Activated naive CD4-positive, alpha-beta T cell treated with anti-CD3 and anti-CD28 coated beads, Interleukin-2, amount 50 U/mL, for 16 hours (primary cell): ENCODE data around the gene SUCLA2.
"Not testable (repeated sequence)": the region's sequence is repeated elsewhere in the genome, so short reads cannot be mapped to it uniquely, and the experiment has no call there.

Experiments
- DNase-seq: peaks from one replicate; pipeline ENCODE4 v3.0.0-alpha.2; 2020

Gene SUCLA2

DNA sequence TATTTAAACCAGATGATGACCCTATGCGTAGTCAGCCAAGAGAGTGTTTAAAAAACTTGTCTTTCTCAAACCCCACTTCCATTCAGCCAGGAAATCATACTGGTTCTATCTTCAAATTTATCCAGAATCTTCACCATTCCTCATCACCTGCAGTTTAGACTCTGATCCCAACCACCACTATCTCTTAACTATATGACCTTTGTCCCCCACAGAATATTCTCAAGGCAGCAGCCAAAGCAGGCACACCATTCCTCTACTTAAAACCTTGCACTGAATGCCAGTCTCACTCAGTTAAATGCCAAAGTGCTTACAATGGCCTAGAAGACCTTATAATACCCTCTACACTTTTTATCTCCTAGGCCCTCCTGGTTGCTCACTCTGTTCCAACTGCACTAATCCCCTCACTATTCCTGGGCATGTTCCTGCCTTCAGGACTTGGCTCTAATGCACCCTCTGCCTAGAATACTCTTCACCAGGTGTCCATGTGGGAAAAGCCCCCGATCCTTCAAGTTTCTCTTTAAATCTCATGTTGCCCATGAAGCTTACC lies 10.1 kb downstream of the SUCLA2 start:
- no peak for DNase-seq

DNA sequence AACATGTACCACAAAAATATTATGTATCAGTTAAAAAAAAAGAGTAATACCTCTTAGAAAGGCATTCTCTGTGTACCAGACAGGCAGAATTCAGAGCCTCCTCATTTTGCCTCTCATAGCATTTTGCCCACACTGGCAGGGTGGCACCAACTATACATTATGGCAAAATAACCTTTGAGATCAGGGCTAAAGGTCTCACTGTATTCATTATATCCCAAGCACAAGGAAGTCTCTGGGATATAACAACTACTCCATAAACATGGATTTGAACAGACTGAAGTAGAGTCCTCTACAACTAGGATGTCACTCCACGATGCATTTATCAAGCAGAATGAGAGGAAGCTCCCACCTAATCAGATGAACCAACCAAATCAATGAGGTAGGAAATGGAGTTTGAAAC lies 10.6 kb downstream of the SUCLA2 start:
- DNase-seq = no peak

DNA sequence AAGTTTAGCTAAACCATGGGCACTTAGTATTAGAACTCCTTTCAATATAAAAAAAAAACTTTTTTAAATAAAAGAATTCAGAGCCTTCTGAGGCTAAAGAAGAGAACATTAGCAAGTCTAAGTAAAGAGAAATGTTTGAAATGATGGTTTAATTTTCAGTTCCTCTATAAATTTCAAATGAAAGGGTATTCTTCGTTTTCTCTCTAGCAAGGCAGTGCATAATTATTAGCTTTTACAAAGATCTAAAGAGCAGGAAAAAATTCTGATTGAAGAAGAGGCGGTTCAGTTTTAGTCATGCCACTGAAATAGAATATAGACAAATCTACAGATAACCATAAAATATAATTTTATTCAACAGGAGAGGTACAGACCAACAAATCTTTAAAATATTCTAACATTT lies 18.0 kb downstream of the SUCLA2 start:
- no peak for DNase-seq

DNA sequence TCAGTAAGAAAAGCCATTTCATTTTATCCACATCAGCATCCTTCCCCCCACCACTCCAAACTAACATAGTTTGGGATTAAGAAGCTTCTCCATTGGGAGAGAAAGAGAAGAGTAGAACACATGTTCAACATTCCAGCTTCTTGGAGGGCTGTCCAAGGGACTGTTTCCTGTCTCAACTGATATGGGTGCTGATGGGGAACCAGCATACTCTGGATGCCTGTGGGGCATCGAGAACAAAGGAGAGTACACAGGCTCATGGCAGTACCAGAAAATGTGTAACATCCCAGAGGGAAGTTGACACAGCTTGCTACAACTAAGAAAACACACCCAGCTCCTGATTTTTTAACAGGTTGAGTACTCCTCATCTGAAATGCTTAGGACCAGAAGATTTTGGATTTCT lies 24.7 kb downstream of the SUCLA2 start:
- DNase-seq = no peak

DNA sequence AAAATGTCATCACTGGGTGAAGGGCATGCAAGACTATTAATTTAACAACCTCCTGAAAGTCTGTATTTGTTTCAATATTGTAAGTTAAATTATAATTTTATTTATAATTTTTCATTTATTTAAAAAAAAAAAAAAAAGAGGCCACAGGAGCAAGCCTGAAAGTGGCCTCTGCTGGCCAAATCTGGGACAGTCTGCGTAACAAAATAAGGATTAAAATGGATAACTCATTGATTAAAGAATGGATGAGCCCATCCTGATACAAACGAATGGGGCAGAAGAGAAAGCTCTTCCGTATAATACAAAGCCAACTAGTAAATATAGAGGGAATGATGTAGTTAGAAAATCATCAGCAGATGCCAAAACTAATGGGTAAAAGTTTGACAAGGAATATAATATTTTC lies 36.2 kb downstream of the SUCLA2 start:
- no peak for DNase-seq

DNA sequence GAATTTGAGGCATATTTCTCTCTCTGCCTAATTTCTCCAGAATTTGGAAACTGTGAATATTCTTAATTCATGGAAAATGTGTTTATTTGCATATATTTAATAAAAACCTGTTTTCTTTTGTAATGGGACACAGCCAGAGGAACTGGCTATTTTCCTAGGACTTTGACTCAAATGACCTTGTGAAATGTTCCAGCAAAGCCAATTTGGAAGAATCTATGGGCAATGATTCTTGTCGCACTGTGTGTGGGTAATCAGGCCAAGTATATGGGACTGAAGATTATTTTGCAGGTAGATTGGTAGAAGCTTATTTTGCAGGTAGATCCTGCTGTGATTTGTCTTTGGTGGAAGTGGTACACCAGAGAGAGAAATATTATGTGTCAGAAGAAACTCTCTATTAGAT lies 38.8 kb downstream of the SUCLA2 start:
- no peak for DNase-seq

DNA sequence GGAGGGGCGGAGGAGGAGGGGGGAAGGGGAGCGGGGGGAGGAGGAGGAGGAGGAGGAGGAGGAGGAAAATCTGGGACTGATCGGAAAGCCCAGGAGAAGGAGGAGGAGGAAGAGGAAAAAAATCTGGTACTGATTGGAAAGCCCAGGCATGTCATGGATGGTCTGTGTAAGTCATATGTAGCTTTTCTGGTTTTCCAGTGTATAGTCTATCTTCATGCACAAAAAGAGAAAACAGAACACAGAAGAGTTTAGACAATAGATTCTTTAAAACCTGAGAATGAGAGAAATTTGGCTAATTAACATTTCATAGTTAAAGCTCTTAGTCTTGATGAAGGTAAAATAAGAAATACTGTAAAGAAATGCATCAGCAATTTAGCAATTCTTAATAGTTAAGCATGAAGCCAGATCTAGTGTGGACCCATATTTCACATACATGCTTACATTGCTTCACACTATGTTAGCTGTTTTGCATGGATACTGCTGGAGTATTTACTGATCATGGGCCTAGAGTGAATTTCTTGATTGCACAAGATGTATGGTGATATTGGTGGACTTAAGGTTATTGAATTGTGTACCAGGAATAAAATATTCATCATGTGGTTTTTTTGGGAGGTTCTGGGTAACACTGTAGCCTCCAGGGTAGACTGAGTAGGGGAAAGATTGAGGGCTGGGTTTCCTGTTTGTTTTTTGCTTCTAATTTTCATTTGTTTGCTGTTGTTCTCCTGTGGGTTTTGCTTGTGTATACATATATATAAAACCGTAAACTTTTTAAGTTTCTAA lies 41.4 kb downstream of the SUCLA2 start:
- DNase-seq = no peak

DNA sequence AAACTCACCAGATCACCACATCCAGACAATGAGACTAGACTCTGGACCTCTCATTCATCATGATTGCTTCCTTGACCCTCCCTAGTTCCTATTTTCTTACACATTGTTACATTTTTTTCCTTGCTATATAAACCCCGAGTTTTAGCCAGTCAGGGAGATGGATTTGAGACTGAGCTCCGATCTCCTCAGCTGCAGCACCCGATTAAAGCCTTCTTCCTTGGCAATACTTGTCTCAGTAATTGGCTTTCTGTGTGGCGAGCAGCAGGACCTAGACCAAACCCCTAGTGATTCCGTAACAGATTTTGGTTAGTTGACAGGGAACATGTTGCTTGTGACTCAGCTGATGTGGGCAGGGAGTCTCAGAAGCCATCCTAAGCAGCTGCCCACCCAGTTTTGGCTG lies 44.0 kb downstream of the SUCLA2 start:
- no peak for DNase-seq

DNA sequence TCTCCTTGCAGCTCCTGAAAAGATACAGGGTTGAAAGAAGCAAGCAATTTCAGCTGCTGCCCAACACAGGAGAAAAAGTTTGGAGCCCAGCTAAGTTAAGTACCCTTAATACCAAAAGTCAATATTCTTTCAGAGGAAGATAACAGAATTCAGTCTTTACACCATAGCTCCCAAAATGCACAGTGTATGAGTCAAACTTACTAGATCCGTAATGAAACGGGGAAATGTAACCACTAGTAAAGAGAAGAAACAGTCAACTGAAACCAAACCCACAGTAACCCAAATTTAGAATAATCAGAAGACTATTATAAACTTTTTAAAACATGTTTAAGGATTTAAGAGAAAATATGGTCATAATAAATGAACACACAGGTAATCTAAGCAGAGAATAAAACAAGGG lies 45.2 kb downstream of the SUCLA2 start:
- no peak for DNase-seq

DNA sequence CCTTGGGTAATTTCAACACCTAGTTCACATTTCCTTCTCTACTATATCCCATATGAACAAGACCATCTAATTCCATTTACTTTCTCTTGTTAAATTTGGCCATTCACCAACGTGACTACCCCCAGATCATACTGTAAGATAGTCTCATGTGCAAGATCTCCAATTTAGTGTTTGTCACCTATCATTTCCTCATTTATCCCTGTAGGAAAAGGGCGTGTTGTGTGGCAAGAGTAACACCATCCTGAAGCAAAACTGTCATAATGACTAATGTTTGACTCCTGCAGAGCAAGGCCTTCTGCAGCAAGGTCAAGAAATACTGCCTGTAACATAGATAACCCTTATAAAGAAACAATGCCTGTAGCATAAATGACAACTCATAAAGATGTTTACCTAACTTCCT lies 51.3 kb downstream of the SUCLA2 start:
- no peak for DNase-seq

DNA sequence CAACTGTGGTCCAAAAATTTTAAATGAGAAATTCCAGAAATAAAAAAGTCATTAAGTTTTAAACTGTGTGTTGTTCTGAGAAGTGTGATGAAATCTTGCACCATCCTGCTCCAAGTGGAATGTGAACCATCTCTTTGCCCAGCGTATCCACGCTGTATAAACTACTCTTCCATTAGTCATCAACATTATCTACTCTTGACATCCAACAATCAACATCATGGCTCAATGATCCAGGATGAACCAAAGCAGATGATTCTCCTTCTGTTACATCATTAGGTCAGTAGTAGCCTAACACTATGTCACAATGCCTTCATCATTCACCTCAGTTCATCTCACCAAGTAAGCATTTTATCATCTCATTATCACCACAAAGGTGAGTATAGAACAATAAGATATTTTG lies 55.3 kb downstream of the SUCLA2 start:
- no peak for DNase-seq

DNA sequence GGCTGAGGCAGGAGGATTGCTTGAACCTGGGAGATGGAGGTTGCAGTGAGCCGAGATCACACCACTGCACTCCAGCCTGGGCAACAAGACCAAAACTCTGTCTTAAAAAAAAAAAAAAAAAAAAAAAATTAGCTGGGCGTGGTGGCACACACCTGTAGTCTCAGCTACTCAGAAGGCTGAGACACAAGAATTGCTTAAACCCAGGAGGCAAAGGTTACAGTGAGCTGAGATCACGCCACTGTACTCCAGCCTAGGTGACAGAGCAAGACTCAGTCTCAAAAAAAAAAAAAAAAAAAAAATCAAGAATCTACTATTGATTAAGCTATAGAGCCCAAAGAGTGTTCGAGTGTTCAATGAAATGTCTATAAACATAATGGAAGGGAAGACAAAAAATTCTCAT lies 55.9 kb downstream of the SUCLA2 start:
- not testable (repeated sequence) for DNase-seq

DNA sequence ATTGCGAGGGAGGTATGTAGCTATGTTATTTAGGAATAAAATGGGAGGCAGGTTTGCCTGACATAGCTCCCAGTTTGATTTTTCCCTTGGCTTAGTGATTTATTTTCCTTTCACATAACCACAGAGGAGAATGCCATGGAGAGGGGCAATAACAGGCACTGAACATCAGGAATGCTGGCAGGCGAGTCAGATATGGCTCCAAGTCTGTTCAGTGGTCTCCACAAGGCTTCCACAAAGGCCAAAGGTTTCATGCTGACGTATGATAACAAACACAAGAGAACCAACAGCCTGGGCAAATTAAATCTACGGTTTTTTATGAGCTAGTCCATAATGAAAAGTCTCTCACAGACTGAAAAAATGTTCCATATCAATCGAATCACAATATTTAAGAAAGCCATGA lies 66.7 kb downstream of the SUCLA2 start:
- no peak for DNase-seq

DNA sequence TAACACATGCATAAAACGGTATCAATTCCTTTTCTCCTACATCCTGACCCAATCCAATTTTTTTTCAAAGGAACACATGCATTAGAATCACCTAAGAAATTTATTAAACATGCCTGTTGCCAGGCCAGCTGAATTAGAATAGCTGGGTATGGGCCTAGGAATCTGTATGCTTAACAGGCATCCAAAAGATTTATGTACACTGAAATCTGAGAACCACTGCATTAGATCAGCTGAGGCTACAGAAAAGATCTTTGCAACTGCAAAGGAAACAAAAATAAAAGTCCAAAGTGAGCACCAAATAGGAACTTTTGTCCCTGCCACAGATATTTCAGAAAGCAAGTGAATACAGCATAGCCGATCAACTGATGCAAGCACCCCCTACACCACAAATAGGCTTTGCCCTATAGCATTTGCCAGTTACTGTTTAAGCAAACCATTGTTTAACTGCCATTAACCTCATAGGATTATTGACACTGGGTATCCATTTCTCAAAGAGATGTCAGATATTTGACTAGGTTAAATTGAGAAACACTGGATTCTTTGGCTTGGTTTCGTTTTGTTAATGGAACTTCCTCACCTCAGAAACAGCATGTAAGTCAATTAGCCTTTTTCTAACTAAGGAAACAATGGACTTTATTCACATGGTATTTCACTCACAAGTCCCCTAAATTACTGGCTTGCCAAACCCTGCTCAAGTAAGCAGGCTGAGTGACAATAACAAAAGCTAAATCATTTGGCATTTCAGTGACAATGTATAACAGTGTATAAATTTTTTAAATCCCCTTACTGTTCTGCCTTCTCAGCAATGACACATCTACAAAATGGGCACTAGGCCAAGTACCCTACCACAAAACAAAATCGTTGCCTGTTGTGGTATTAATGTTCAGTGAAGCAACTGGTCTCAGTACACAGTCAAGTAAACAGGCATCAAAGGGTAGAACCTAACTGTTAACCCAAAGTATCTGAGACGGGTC lies 67.8 kb downstream of the SUCLA2 start:
- no peak for DNase-seq

DNA sequence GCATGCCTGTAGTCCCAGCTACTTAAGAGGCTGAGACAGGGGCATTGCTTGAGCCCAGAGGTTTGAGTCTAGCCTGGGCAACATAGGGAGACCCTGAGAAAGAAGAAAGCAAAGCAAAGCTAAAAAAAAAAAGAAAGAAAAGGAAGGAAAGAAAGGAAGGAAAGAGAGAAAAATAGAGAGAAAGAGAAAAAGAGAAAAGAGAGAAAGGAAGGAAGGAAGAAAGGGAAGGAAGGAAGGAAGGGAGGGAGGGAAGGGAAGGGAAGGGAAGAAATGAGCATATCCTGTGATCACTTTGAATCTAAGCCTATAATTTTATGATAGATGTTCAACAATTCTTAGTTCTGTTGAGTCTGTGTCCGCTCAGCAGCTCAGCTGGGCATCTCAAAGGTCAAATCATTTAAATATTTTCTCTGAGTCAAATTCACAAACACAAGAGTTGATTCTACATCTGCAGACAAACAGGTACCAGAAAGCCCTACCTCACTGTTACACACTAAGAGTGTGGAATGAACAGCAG lies 70.4 kb downstream of the SUCLA2 start:
- DNase-seq = no peak

DNA sequence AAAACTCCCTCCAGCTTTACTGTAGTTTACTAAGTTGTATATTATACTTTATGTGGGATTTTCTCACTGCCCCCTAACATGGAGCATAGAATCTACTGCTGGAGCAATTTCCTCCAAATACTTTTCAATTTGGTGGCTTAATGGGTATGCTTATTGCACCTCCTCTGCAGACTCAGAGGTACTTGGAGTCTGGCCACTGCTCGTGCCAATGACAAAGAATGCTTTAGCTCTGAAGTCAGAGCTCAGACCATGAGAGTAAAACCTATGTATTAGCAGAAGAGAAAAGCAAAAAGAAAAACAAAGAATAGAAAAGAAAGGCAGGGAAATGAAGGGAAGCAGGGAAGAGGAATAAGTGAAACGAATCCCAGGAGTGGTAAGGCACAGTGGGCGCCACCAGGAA lies 71.9 kb downstream of the SUCLA2 start:
- DNase-seq = no peak

DNA sequence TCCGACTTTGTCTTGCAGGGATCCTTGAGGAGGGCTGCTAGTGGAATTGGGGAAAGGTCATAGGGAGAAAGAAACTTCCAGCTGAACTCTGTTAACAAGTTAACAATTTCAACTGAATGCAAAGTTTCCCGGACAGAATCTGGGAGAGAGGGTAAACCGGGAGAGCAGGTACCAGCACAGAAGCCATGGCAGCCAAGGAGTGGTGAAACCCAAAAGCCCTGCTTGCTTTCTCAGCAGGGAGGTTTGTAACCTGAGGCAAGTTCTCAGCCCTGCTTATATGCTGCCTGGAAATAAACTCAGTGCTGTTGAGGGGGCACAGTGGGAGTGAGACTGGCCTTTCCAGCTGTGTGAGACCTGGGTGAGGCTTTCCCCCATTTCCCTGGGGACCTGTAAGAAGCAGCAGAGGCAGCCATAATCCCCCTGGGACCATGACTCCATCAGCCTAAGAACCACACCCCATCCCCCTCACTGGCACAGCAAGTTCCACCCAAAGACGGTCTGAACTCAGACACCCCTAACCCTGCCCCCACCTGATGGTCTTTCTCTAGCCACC lies 84.0 kb downstream of the SUCLA2 start:
- no peak for DNase-seq

DNA sequence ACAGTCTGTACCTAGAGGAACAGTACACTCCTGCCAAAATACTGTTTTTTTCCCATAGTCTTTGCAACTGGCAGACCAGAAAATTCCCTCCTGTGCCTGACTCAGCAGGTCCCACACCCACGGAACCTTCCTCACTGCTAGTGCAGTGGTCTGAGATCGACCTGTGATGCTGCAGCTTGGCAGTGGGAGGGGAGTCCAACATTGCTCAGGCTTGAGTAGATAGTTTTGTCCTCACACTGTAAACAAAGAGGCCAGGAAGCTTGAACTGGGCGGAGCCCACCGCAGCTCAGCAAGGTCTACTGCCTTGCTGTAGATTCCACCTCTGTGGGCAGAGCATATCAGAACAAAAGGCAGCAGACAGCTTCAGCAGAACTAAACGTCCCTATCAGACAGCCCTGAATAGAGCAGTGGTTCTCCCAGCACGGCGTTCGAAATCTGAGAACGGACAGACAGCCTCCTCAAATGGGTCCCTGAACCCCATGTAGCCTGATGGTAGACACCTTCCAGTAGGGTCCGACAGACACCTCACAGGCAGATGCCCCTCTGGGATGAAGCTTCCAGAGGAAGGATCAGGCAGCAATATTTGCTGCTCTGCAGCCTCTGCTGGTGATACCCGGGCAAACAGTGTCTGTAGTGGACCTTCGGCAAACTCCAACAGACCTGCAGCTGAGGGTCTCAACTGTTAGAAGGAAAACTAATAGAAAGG lies 92.7 kb downstream of the SUCLA2 start:
- DNase-seq = no peak

DNA sequence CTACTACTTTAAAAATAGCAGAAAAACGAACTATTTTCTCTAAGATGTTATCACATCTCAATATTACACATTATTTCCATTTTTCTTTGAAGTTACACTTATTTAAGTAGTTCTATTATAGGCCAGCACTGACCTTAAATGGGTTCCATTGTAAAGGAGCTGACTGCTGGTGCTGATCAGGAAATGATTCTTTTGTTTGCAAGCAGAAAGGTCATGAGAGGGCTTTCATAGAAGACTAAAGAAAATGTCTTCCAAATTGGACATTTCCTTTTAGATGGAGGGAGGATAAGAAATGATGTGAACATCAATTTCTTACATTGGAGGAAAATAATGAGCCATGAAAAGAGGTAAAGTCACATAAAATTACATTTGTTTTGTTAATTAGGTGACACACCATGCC lies 96.2 kb downstream of the SUCLA2 start:
- no peak for DNase-seq

DNA sequence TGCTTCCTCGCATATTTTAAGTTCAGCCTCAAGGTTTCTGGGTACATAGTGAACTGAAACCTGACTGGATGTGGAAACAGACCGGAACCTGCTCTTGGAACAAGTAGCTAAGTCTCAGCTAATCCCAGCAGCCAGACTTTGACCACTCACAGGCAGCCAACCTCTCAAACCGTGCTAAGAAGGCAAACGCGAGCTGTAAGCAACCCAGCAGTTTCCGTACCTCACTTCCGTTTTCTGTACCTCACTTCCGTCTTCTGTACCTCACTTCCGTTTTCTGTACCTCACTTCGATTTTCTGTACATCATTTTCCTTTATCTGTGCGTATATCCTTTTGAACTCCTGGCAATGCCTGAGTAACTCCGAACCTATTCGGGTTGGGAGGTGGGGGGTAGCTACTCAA lies 96.8 kb downstream of the SUCLA2 start:
- DNase-seq = no peak

DNA sequence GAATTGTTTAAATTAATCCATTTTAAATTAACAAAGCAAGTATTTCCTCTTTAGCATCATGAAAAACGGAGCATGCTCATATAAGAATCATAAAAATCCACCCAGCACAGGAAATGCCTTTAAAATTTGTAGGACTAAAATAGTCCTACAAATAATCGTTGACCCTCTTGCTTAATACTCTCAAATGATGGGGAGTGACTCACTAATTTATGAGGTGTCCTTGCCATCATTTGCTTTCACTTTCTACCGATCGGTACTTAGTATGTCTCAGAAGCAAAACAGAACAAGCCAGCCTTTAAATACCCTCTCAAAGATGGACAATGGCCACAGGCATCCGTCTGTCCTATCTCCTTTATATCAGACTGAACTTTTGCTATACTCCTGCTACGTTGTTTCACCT lies 97.2 kb downstream of the SUCLA2 start:
- no peak for DNase-seq

DNA sequence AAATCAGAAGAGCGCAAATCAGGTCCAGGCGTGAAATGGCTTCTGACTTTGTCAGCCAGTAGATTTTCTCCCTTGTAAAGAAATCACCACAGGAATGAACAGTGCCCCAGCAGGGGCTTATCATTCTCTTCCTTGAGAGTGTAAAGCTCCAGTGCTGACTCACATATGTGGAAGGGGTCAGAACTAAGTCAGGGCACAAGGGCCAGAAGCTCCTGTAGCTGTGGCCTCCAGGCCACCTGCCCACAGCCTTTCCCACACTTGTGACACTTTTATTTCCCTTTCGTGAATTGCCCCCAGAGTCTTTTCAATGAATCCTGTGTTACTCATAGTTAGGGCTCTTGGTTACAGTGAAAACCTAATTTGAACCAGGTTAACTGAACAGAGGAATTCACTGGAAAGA lies 99.6 kb downstream of the SUCLA2 start:
- no peak for DNase-seq

DNA sequence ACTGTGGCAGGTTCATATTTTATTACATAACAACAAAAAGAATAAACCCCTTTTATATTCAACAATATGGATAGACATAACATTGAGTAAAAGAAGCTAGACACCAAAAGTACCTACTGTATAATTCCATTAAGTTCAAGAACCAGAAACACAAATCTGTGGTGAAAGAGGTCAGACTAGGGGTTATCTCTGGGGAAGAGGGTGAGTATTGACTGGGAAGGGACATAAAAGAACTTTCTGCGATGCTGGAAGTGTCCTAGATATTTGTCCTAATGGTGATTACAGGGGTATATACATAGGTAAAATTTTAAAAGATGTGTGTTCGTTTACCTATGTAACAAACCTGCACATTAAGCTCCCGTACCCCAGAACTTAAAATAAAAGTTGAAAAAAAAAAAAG lies 103.0 kb downstream of the SUCLA2 start:
- DNase-seq = no peak
